Stimulated activated CD8-positive, alpha-beta memory T cell treated with anti-CD3 and anti-CD28 coated beads, Interleukin-15, amount 100 ng/mL, for 48 hours (primary cell): ENCODE measurements around the gene THSD4.

ENCODE experiments used
- DNase-seq, 2 donors: peaks; one replicate each; pipeline ENCODE4 v3.0.0-alpha.2; 2020; ENCODE audit warnings: low read depth in 2 of 2

THSD4 gene

GRCh38 chr15:71452893-71453292 lies 337.6 kb downstream of the THSD4 start:
- no peak for DNase-seq

DNA sequence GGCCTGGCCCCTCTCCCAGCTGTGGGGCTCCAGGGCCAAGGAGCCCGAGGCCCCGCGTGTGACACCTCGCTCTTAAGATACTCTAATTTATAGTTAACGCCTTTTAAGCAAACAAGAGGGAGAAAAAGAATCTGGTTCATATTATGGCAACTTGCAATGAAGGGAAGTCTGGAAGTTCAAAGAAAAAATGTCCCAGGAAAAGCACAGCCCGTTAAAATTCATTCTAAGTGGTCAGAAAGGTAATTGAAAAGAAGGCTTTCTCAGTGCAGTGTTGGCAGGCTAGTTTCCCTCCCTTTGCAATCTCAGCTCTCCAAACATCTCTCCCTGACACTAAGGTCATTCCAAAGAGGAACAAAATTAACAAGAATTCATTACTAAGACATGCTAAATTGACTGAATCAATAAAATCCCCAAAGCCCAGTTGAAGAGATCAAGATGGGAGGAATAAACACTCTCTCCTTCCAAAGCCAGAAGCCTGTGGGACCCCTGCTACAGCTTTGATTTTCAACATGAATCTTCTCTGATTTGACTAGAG lies 339.3 kb downstream of the THSD4 start:
- DNase-seq = no peak

DNA sequence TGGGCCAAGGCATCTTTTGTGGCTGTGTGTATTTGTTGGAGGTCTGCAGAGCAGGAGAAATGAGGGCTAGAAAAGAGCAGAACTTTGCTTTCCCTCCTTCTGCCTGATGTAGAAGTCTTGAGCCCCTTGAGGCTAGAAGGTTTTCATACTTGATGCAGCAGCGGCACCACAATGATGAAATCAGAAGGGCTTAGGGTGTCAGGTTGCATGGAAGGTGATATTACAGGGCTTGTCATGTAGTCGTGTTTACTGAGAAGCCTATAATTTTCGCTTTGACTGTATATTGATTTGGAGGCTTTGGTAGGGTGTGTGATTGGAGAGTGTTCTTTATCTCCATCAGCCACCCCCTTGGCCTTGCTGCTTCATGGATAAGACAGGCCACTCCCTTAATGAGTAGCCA lies 339.8 kb downstream of the THSD4 start:
- DNase-seq = no peak

- DNase-seq = no peak
These were observed 340.6 kb downstream of the THSD4 start for GRCh38 chr15:71455878-71456277.

DNA sequence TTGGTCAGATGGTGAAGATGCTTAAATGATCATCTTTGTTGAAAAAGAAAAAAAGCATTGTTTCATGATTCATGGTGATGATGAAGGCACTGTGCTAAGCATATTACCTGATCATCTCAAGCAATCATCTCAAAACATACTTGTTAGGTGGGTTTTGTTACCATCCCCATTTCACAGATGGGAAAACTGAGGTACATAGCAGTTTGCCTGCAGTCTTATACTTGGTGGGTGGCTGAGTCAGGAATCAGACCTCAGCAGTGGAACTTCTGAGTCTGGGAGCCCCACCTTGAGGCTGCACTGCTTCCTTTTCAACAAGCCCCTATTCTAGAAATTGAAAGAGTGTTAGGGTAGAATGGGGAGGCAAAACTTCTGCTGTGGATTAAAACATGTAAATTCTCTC lies 341.1 kb downstream of the THSD4 start:
- DNase-seq = no peak

DNA sequence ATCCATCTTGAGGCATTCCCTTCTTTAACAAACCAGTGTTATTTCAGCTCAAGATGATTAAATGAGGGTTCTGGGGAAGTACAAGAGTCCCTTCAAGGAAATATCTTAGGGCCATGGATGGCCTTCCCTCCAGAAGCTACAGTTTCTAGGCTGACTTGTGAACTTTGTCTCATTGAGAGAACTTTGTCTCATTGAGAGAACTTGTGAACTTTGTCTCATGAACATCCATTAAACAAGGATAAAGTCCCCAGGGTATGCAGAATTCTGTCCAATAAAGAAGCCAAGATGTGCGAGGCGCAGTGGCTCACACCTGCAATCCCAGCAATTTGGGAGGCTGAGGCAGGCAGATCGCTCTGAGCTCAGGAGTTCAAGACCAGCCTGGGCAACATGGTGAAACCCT lies 341.5 kb downstream of the THSD4 start:
- no peak for DNase-seq

- no peak for DNase-seq
These were observed 342.9 kb downstream of the THSD4 start for GRCh38 chr15:71458089-71458660.

DNA sequence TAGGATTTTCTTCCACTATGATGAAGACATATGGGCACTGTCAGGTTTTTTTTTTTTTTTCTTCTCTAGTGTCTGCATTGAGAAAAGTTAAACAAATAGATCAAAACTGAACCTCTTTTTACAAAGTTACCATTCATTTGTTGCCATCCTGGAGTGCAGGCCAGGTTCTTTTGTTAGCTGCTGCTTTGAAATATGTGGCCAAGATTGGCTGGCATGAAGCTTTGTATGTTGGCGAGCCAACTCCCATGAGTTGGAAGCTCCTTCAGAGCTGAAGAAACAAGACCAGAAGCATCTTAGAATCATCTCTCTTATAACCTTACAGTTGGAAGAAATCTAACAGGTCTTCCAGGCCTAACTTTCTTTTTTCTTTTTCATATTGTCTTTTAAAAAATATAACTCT lies 346.5 kb downstream of the THSD4 start:
- no peak for DNase-seq

DNA sequence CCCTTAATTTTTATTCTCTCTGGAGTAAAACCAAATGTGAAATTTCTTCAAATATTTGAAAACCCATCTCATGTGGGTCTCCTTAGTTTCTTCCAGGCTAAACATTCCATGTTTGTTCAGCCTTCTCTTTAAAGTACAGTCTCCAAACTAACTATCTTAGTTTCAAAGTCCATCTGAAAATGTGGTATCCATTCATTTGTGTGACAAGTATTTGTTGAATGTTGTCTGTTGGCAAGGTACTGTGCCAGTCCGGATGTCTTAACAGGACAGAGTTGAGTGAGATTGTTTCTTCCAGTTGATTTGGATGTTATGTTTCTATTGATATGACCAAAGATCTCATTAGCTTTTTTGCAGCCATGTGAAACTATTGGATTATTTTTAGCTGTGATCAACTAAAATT lies 347.4 kb downstream of the THSD4 start:
- no peak for DNase-seq

- no peak for DNase-seq
These were observed 347.9 kb downstream of the THSD4 start for GRCh38 chr15:71463156-71463665.

DNA sequence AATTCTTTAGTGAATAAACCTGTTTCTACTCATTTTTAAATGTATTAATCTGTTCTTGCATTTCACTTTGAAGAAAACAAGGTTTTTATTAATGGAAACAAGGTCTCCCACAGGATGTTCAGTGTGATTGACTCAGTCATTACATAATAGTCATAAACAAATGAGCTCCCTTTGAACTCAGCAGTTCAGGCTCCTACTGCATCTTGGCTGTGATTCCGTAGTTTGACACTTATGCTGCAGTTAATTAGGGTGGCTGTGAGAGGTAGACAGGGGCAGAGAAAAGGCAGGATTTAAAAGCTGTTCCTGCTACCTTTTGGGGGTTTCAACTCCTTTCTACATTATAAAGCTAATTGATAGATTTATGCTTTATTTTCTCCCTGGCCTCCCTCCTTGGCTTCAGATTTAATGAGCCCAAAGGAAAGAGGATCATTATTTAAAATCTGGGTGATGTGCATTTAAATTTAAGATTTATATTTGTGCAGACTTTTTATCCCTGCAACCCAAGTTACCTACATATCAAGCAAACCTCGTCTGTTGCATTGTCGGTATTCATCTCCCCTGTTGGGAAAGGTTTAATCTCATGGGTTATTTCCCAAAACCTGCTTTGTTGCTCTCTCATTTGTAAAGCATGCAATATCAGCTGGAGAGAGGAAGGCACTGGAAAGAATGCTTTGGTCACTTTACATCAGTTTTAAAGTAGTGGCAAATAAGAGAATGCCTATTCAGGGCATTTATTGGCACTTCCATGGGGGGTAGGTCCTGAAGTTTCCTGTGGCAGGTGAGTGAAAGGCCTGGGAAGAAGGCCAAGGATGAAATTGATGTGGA lies 350.1 kb downstream of the THSD4 start:
- DNase-seq = no peak

GRCh38 chr15:71468715-71469114 lies 353.4 kb downstream of the THSD4 start:
- no peak for DNase-seq

GRCh38 chr15:71469413-71469812 lies 354.1 kb downstream of the THSD4 start:
- no peak for DNase-seq

DNA sequence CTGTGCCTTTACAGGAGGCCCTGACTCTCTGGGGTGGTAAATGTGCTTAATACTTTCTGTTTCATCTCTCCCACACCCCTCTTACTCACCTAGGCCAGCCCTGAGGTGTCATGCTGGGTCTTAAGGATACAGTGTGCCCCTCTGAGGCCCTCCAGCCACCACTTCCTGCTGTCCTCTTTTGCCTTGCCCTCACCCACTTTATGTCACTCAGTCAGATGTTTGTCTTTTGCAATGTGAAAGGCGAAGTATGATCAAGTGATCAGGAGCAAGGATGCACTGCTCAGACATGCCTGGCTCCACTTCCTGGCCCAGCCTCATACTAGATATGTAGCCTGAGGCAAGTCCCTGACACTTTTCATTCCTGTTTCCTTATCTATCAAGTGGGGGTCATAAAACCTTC lies 356.1 kb downstream of the THSD4 start:
- DNase-seq = no peak

DNA sequence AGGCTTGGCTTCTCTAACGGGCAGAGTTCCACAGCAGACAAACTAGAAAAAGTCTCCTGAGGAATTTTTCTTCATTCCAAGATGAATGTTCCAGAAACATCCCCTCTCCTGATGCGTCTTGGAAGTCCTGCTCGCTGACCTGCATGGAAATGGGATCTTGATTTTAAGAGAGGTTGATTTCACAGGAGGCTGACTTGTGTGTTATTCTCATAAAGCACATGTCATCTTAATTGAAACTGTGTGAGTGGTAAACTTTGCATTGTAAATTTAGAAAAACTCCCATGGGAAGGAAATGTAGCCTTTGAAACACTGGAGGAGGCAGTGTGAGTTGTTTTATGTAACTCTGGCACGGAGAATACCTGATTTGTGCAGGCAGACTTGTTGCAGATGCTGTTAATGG lies 357.3 kb downstream of the THSD4 start:
- DNase-seq = no peak

DNA sequence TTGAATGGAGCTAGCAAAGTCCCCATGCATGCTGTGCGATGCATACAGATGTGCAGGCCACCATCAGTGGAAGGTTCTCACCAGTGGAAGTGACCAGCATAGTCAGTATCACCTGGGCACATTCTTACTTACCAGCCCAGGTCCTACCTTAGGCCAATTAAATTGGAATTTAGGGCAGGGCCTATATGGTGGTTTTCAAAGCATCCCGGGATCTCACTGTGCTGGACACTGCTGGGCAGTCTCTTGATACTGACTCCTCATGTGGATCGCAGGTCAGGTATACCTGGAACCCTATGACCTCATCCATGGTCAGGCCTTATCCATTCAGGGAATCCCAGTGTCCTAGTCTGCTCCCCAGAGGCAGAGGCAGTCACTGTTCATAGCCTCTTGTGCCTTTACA lies 358.5 kb downstream of the THSD4 start:
- DNase-seq = no peak

GRCh38 chr15:71476823-71477222 lies 361.6 kb downstream of the THSD4 start:
- DNase-seq = no peak

- no peak for DNase-seq
These were observed 365.3 kb downstream of the THSD4 start for GRCh38 chr15:71480556-71480955.

- DNase-seq = no peak
These were observed 368.8 kb downstream of the THSD4 start for GRCh38 chr15:71484080-71484479.

GRCh38 chr15:71485094-71485693 lies 369.9 kb downstream of the THSD4 start:
- no peak for DNase-seq

- DNase-seq = no peak
These were observed 374.3 kb downstream of the THSD4 start for GRCh38 chr15:71489570-71489969.

- DNase-seq = no peak
These were observed 378.3 kb downstream of the THSD4 start for GRCh38 chr15:71493526-71493925.
